IMR-90 (cell line): ENCODE data around the gene CSRP1. TPM values are rescaled to one million over a fixed set of nuclear protein-coding genes. Genes with fewer than 3 reads are reported as not detected.

ENCODE experiments used
- ATAC-seq: fragments of 200-7000 bp; cut with Tn5 transposase; 2 replicates; pipeline ENCODE4 v1.9.1; 2020; ENCODE audit warnings: low read depth, mild to moderate bottlenecking, moderate library complexity
- BruUV-seq: library from RNA; stranded (reverse); fragments of 400-500 nt; replicated peaks from 2 replicates; lab custom pipeline; 2021; lab: Mats Ljungman, UMichigan
- CTCF ChIA-PET: fragments of 300-600 bp; formaldehyde crosslinking; extraction: SDS; loops from one replicate; lab custom pipeline; 2021; ENCODE audit warnings: antibody characterized with exemption; lab: Yijun Ruan, JAX
- POLR2A ChIA-PET: fragments of 300-600 bp; sonication (Branson Sonifier 250); formaldehyde crosslinking; loops from one replicate; lab custom pipeline; 2022; ENCODE audit warnings: antibody characterized with exemption; ENCODE audit not compliant: unreplicated experiment; lab: Charles Lee
- DNase-seq: peaks from one replicate; pipeline ENCODE4 v3.0.0; 2013
- H2AFZ ChIP-seq: replicated peaks from 2 replicates; pipeline ENCODE3; 2013; ENCODE audit warnings: low read length, mild to moderate bottlenecking; ENCODE audit not compliant: poor library complexity
- H2AK5ac ChIP-seq: 2 replicates; pipeline ENCODE4 v1.6.1; 2013; ENCODE audit warnings: low read depth, low read length, inconsistent platforms
- H2AK9ac ChIP-seq: replicated peaks from 2 replicates; pipeline ENCODE3; 2013; ENCODE audit warnings: mild to moderate bottlenecking, low read depth, low read length, moderate library complexity; ENCODE audit not compliant: poor library complexity
- H2BK120ac ChIP-seq: 2 replicates; pipeline ENCODE4 v1.6.1; 2013; ENCODE audit warnings: low read depth, low read length, inconsistent platforms
- H2BK15ac ChIP-seq: 3 replicates; pipeline ENCODE4 v1.6.1; 2013; ENCODE audit warnings: low read depth, low read length, inconsistent platforms
- H2BK20ac ChIP-seq: 2 replicates; pipeline ENCODE4 v1.6.1; 2013; ENCODE audit warnings: low read depth, mild to moderate bottlenecking, inconsistent platforms, low read length, moderate library complexity
- H2BK5ac ChIP-seq: 2 replicates; pipeline ENCODE4 v1.6.1; 2013; ENCODE audit warnings: mild to moderate bottlenecking, low read depth, low read length, inconsistent platforms; ENCODE audit not compliant: poor library complexity, severe bottlenecking
- H3K14ac ChIP-seq: replicated peaks from 2 replicates; pipeline ENCODE4 v1.6.1; 2013; ENCODE audit warnings: low read depth, low read length, inconsistent platforms
- H3K18ac ChIP-seq: 2 replicates; pipeline ENCODE4 v1.6.1; 2013; ENCODE audit warnings: low read depth, low read length, control low read depth
- H3K23ac ChIP-seq: 2 replicates; pipeline ENCODE4 v1.6.1; 2013; ENCODE audit warnings: low read depth, low read length, inconsistent platforms
- H3K27ac ChIP-seq: 2 replicates; pipeline ENCODE4 v1.5.1; 2013; ENCODE audit warnings: mild to moderate bottlenecking, control low read depth, low read length; ENCODE audit not compliant: insufficient read depth
- H3K27me3 ChIP-seq: 2 replicates; pipeline ENCODE4 v1.6.1; 2013; ENCODE audit warnings: low read length; ENCODE audit not compliant: control insufficient read depth, insufficient read depth
- H3K36me3 ChIP-seq: 2 replicates; pipeline ENCODE4 v1.6.1; 2013; ENCODE audit warnings: low read length, mixed read lengths; ENCODE audit not compliant: control insufficient read depth, insufficient read depth
- H3K4ac ChIP-seq: 2 replicates; pipeline ENCODE4 v1.6.1; 2013; ENCODE audit warnings: low read depth, low read length, inconsistent platforms
- H3K4me1 ChIP-seq: 2 replicates; pipeline ENCODE4 v1.6.1; 2013; ENCODE audit warnings: low read length, mixed read lengths; ENCODE audit not compliant: control insufficient read depth, insufficient read depth
- H3K4me2 ChIP-seq: 2 replicates; pipeline ENCODE4 v1.6.1; 2013; ENCODE audit warnings: low read depth, mild to moderate bottlenecking, control low read depth, low read length, moderate library complexity
- H3K4me3 ChIP-seq: 2 replicates; pipeline ENCODE4 v1.5.1; 2013; ENCODE audit warnings: low read depth, mild to moderate bottlenecking, control low read depth, low read length, moderate library complexity; ENCODE audit not compliant: insufficient read depth
- H3K56ac ChIP-seq: 2 replicates; pipeline ENCODE4 v1.6.1; 2013; ENCODE audit warnings: low read length, inconsistent platforms; ENCODE audit not compliant: insufficient read depth; ENCODE audit errors: extremely low read depth
- H3K79me1 ChIP-seq, 2 experiments: 2 replicates each; pipeline ENCODE4 v1.6.1; 2013; ENCODE audit warnings: low read length in 2 of 2, inconsistent platforms in 1 of 2, low read depth in 1 of 2
- H3K9ac ChIP-seq: 2 replicates; pipeline ENCODE4 v1.6.1; 2013; ENCODE audit warnings: low read depth, low read length, control low read depth
- H3K9me1 ChIP-seq: 2 replicates; pipeline ENCODE4 v1.6.1; 2013; ENCODE audit warnings: low read length, inconsistent platforms; ENCODE audit not compliant: insufficient read depth
- H3K9me3 ChIP-seq: 2 replicates; pipeline ENCODE4 v1.6.1; 2013; ENCODE audit warnings: low read length; ENCODE audit not compliant: control insufficient read depth, insufficient read depth
- H4K20me1 ChIP-seq: 2 replicates; pipeline ENCODE4 v1.6.1; 2013; ENCODE audit warnings: low read length, inconsistent platforms; ENCODE audit not compliant: insufficient read depth
- H4K5ac ChIP-seq: 2 replicates; pipeline ENCODE4 v1.6.1; 2013; ENCODE audit warnings: mild to moderate bottlenecking, low read depth, low read length, control low read depth
- H4K8ac ChIP-seq, 2 experiments: 2 replicates each; pipeline ENCODE4 v1.6.1; 2013; ENCODE audit warnings: low read depth in 2 of 2, low read length in 2 of 2, control low read depth in 1 of 2, inconsistent platforms in 1 of 2
- H4K91ac ChIP-seq: 2 replicates; pipeline ENCODE4 v1.6.1; 2013; ENCODE audit warnings: low read depth, low read length, inconsistent platforms; ENCODE audit not compliant: insufficient read depth
- BHLHE40 ChIP-seq: fragments of 150-350 bp; IDR thresholded peaks from 2 replicates; pipeline ENCODE4 v1.6.1; 2016; ENCODE audit warnings: mild to moderate bottlenecking, low read depth, low read length
- ELK1 ChIP-seq: fragments of 150-350 bp; IDR thresholded peaks from 2 replicates; pipeline ENCODE4 v1.6.1; 2016; ENCODE audit warnings: low read depth, mild to moderate bottlenecking, low read length, moderate library complexity, borderline replicate concordance
- FOS ChIP-seq: fragments of 150-350 bp; IDR thresholded peaks from 2 replicates; pipeline ENCODE4 v1.6.1; 2016; ENCODE audit warnings: low read depth, low read length
- MAFK ChIP-seq: IDR thresholded peaks from 2 replicates; pipeline ENCODE4 v1.6.1; 2012; ENCODE audit warnings: low read depth, low read length, improper control_type of control experiment
- MAZ ChIP-seq: IDR thresholded peaks from 2 replicates; pipeline ENCODE4 v1.6.1; 2012; ENCODE audit warnings: low read depth, mild to moderate bottlenecking, low read length, improper control_type of control experiment, moderate library complexity, borderline replicate concordance
- RAD21 ChIP-seq: IDR thresholded peaks from 2 replicates; pipeline ENCODE4 v1.6.1; 2012; ENCODE audit warnings: low read length, improper control_type of control experiment
- WGBS, 2 experiments: methylation state at CpG; one replicate each; pipeline versions ENCODE4 v1.1.5 to v1.1.7; 2013; ENCODE audit warnings: missing lambda C conversion rate in 2 of 2; ENCODE audit not compliant: insufficient read length in 1 of 2; ENCODE audit errors: extremely low coverage in 2 of 2; 5-methylcytosine and 5-hydroxymethylcytosine counted together
- dilution Hi-C: fragments of 300-500 bp; cut with HindIII; formaldehyde crosslinking; loops from one replicate; pipeline ENCODE4 v1.14.3; 2018; ENCODE audit warnings: low sequenced_read_pairs; ENCODE audit not compliant: unreplicated experiment
- in situ Hi-C: fragments of 300-500 bp; cut with MboI; formaldehyde crosslinking; loops from 3 replicates; pipeline ENCODE4 v1.14.3; 2019; ENCODE audit warnings: low sequenced_read_pairs, inconsistent platforms, mixed read lengths
- intact Hi-C: fragments of 100-400 bp; cut with micrococcal nuclease; formaldehyde crosslinking; loops from 2 replicates; pipeline ENCODE4 v1.10.0; 2022
- polyA plus RNA-seq, 3 experiments: library from polyadenylated mRNA; depleted of rRNA; stranded (reverse); fragments of >200 nt; gene quantifications; 2 replicates each; pipeline ENCODE4 v1.2.3, GENCODE V29; 2012; ENCODE audit warnings: low replicate concordance in 1 of 3
- total RNA-seq: library from RNA; depleted of rRNA; stranded (reverse); fragments of >200 nt; gene quantifications from 2 replicates; pipeline ENCODE4 v1.2.3, GENCODE V29; 2012

Gene CSRP1
- total and polyA plus RNA-seq, 2 of the 4 experiments (the other 2 are of a cell fraction), result 1,037 to 1,498 TPM

GRCh38 chr1:201482755-201483154, 24.2 kb downstream of the CSRP1 start:
- Histone ChIP-seq H2AFZ (no peak overlapping the region), H3K14ac (no peak overlapping the region), H3K4me1 (peaks cover 16% of the 10 kb centered on the region), H3K4me2 (no peak overlapping the region), H2AK9ac (peak overlapping the region; percentile 79), H3K9ac (no peak overlapping the region), H3K4me3 (no peak overlapping the region), H3K4ac (no peak overlapping the region), H4K91ac (no peak overlapping the region), H4K5ac (no peak overlapping the region), H3K9me1 (0 out of 2 replicates have a peak, but pooled peaks cover 8% of the 10 kb centered on the region), H2BK15ac (no peak overlapping the region), H4K20me1 (peaks cover 30% of the 10 kb centered on the region), H3K56ac (no peak overlapping the region), H2AK5ac (no peak overlapping the region), H3K23ac (no peak overlapping the region), H3K27ac (no peak overlapping the region), H2BK120ac (no peak overlapping the region), H3K36me3 (peaks cover 47% of the 10 kb centered on the region), H3K18ac (no peak overlapping the region), H3K9me3 (no peaks in the 10 kb centered on the region), H2BK20ac (no peak overlapping the region), H4K8ac (no peak overlapping the region), H2BK5ac (no peak overlapping the region), H3K79me1 (peaks cover 21 to 37% of the 10 kb centered on the region in 2 experiments), H3K27me3 (no peaks in the 10 kb centered on the region)
- no TSS peak for BruUV-seq
- CTCF ChIA-PET, result interaction anchor here (0.8 to 6.0 kb wide), 7 partner anchors 14 to 50 kb away, joined by 3 to 103 read pairs (median 9); partner anchors contain the start of gene PHLDA3
- no peak for ATAC-seq
- intact Hi-C loops (loop anchor here (1.0 to 5.0 kb wide), 2 partner anchors 31 to 45 kb away; no protein-coding TSS in a partner anchor), in situ Hi-C loops (no loop called here), dilution Hi-C loops (no loop called here)
- TF ChIP-seq ELK1 (no peak), FOS (no peak), MAZ (no peak), BHLHE40 (no peak), MAFK (no peak), RAD21 (no peak)
- no CpG with 5 or more reads among the region's 5 CpGs for WGBS, 2 experiments
- DNase-seq, result no peak
- POLR2A ChIA-PET, result no interaction called here
